Measurements from ENCODE around the gene RAD51B. TPM values are rescaled to one million over a fixed set of nuclear protein-coding genes. Genes with fewer than 3 reads are reported as not detected.

The RAD51B gene
- polyA plus RNA-seq, 1 donor (not counting 4 experiments of a cell fraction or from before 2014, with no cell fraction given) = 13.3 TPM

DNA sequence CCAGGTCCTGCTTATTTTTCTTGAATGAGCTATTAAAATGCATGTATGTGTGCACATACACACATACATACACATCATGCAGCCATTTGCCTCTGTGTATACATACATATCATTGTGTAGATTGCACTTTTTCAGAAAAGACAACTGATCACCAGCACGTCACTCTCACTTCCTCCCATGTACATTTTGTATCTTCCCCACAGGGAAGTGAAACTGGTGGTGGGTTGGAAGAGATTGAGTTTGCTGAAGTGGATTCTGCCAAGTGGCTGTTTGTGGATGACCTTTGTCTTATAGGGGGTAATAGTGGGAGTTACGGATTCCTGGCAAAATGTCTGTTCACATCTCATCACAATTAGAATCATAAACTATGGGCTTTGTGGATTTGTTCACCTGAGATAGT is 448.6 kb downstream of the RAD51B start:
- DNase-seq (ENCODE audit: low read depth, low spot score) (no peak), FAIRE-seq (no peak)
- no peak for TF ChIP-seq EZH2 (IDR thresholded peaks at IDR 0.05; ENCODE audit: low read length)
- TF ChIP-seq, protein P1, sequence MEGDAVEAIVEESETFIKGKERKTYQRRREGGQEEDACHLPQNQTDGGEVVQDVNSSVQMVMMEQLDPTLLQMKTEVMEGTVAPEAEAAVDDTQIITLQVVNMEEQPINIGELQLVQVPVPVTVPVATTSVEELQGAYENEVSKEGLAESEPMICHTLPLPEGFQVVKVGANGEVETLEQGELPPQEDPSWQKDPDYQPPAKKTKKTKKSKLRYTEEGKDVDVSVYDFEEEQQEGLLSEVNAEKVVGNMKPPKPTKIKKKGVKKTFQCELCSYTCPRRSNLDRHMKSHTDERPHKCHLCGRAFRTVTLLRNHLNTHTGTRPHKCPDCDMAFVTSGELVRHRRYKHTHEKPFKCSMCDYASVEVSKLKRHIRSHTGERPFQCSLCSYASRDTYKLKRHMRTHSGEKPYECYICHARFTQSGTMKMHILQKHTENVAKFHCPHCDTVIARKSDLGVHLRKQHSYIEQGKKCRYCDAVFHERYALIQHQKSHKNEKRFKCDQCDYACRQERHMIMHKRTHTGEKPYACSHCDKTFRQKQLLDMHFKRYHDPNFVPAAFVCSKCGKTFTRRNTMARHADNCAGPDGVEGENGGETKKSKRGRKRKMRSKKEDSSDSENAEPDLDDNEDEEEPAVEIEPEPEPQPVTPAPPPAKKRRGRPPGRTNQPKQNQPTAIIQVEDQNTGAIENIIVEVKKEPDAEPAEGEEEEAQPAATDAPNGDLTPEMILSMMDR (optimal IDR thresholded peaks at IDR 0.05 in 1 of 3, IDR thresholded peaks at IDR 0.05 in 1 of 3, conservative IDR thresholded peaks at IDR 0.05 in 1 of 3; ENCODE audit: extremely low read depth in 1 of 3, insufficient read depth in 2 of 3, low read length in 3 of 3) = no peak
- Histone ChIP-seq H2AFZ (ENCODE audit: control insufficient read depth, low read length) (no peak overlapping the region), H3K27me3 (ENCODE audit: control insufficient read depth, extremely low read depth, insufficient read depth, low read length) (no peaks in the 10 kb centered on the region), H3K9ac (ENCODE audit: control insufficient read depth, extremely low read depth, insufficient read depth, low read length) (no peak overlapping the region), H3K79me2 (ENCODE audit: control insufficient read depth, insufficient read depth, low read length) (no peaks in the 10 kb centered on the region), H3K4me3 (ENCODE audit: control insufficient read depth in 2 of 3, extremely low read depth in 1 of 3, insufficient read depth in 2 of 3, low read depth in 1 of 3, low read length in 3 of 3) (no peak overlapping the region), H3K9me3 (ENCODE audit: control insufficient read depth, low read depth, low read length) (no peaks in the 10 kb centered on the region), H4K20me1 (ENCODE audit: control insufficient read depth, extremely low read depth, insufficient read depth, low read length) (no peaks in the 10 kb centered on the region), H3K36me3 (ENCODE audit: control insufficient read depth in 2 of 2, extremely low read depth in 1 of 2, insufficient read depth in 2 of 2, low read length in 2 of 2) (no peaks in the 10 kb centered on the region), H3K27ac (ENCODE audit: control insufficient read depth, insufficient read depth, low read length) (no peak overlapping the region), H3K4me2 (ENCODE audit: control insufficient read depth, extremely low read depth, insufficient read depth, low read depth, low read length) (no peak overlapping the region), H3K9me1 (ENCODE audit: control insufficient read depth, extremely low read depth, insufficient read depth, low read length) (no peaks in the 10 kb centered on the region), H3K4me1 (ENCODE audit: control insufficient read depth, extremely low read depth, insufficient read depth, low read length) (no peaks in the 10 kb centered on the region)
- dilution Hi-C loops (cut with MboI; ENCODE audit: extremely low pct_ligation_motif_present, low sequenced_read_pairs) = no loop called here

DNA sequence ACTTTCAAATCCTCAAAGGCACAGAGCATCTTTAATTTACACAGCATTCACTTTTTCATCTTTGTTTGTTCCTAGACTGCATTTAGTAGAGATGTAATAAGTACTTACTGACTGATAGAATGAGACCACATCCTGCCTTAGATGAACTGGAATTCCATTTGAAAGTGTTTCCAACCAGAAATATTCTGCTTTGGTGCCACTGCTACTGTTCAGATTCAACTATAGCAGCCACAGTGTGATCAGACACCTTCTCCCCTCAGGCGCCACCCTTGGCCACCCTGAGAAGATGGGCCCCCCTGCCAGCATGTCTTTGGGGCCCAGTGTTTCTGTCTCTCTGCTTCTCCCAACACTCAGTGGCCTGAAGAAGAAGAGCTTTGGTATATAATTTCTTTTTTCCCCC is 449.1 kb downstream of the RAD51B start:
- FAIRE-seq = no peak
- Histone ChIP-seq H3K4me2 (ENCODE audit: control insufficient read depth, extremely low read depth, insufficient read depth, low read depth, low read length) (no peak overlapping the region), H4K20me1 (ENCODE audit: control insufficient read depth, extremely low read depth, insufficient read depth, low read length) (no peaks in the 10 kb centered on the region), H3K27ac (ENCODE audit: control insufficient read depth, insufficient read depth, low read length) (no peak overlapping the region), H3K79me2 (ENCODE audit: control insufficient read depth, insufficient read depth, low read length) (no peaks in the 10 kb centered on the region), H3K9me3 (ENCODE audit: control insufficient read depth, low read depth, low read length) (no peaks in the 10 kb centered on the region), H2AFZ (ENCODE audit: control insufficient read depth, low read length) (no peak overlapping the region), H3K4me1 (ENCODE audit: control insufficient read depth, extremely low read depth, insufficient read depth, low read length) (no peaks in the 10 kb centered on the region), H3K27me3 (ENCODE audit: control insufficient read depth, extremely low read depth, insufficient read depth, low read length) (no peaks in the 10 kb centered on the region), H3K9ac (ENCODE audit: control insufficient read depth, extremely low read depth, insufficient read depth, low read length) (no peak overlapping the region), H3K9me1 (ENCODE audit: control insufficient read depth, extremely low read depth, insufficient read depth, low read length) (no peaks in the 10 kb centered on the region), H3K4me3 (ENCODE audit: control insufficient read depth in 2 of 3, extremely low read depth in 1 of 3, insufficient read depth in 2 of 3, low read depth in 1 of 3, low read length in 3 of 3) (no peak overlapping the region), H3K36me3 (ENCODE audit: control insufficient read depth in 2 of 2, extremely low read depth in 1 of 2, insufficient read depth in 2 of 2, low read length in 2 of 2) (no peaks in the 10 kb centered on the region)
- DNase-seq (ENCODE audit: low read depth, low spot score) = no peak
- TF ChIP-seq, protein P1 (optimal IDR thresholded peaks at IDR 0.05 in 1 of 3, IDR thresholded peaks at IDR 0.05 in 1 of 3, conservative IDR thresholded peaks at IDR 0.05 in 1 of 3; ENCODE audit: extremely low read depth in 1 of 3, insufficient read depth in 2 of 3, low read length in 3 of 3) = no peak
- no peak for TF ChIP-seq EZH2 (IDR thresholded peaks at IDR 0.05; ENCODE audit: low read length)
- dilution Hi-C loops (cut with MboI; ENCODE audit: extremely low pct_ligation_motif_present, low sequenced_read_pairs) = no loop called here

Measured in keratinocyte (primary cell).